OCI-LY1 (cell line): ENCODE measurements around the gene TMEM30A.

Experiments
- EZH2 ChIP-seq: fragments of 200-600 bp; sonication (generic), shearing (Covaris generic); IDR thresholded peaks from 2 replicates; pipeline ENCODE4 v1.8.0; 2017; ENCODE audit warnings: borderline replicate concordance, mixed run types, mild to moderate bottlenecking, antibody characterized with exemption, low read length, moderate library complexity, mixed read lengths
- TF ChIP-seq, protein P1 (sequence below): fragments of 200-600 bp; sonication (generic), shearing (Covaris generic); IDR thresholded peaks from 2 replicates; pipeline ENCODE4 v1.5.1; 2017; ENCODE audit warnings: mild to moderate bottlenecking, antibody characterized with exemption, low read length, moderate library complexity, mixed read lengths

DNA sequence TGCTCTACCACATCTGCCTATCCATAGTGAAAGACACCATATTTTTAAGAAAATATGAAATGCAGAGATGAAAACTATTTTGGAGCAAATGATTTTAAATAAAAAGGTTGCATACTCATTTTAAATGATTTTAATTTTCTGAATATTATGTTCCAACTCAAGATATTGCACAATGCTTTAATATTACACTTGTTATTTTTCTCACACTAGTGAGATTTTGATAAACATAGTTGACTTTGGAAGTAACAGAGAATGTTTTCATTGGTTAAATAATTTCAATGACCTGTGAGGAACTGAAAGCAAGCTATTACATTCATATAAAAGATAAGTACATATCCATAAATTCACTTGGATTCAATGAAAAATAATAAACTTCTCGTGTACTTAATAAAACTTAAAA lies 7.2 kb upstream of the TMEM30A start:
- TF ChIP-seq EZH2 = no peak
- TF ChIP-seq, protein P1, sequence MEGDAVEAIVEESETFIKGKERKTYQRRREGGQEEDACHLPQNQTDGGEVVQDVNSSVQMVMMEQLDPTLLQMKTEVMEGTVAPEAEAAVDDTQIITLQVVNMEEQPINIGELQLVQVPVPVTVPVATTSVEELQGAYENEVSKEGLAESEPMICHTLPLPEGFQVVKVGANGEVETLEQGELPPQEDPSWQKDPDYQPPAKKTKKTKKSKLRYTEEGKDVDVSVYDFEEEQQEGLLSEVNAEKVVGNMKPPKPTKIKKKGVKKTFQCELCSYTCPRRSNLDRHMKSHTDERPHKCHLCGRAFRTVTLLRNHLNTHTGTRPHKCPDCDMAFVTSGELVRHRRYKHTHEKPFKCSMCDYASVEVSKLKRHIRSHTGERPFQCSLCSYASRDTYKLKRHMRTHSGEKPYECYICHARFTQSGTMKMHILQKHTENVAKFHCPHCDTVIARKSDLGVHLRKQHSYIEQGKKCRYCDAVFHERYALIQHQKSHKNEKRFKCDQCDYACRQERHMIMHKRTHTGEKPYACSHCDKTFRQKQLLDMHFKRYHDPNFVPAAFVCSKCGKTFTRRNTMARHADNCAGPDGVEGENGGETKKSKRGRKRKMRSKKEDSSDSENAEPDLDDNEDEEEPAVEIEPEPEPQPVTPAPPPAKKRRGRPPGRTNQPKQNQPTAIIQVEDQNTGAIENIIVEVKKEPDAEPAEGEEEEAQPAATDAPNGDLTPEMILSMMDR = no peak
